HepG2 (cell line): ENCODE measurements around the gene ZFHX3. TPM values are rescaled to one million over a fixed set of nuclear protein-coding genes. Genes with fewer than 3 reads are reported as not detected.

Experiments
- CTCF ChIP-seq: sonication (generic); formaldehyde crosslinking; IDR thresholded peaks from 2 replicates; pipeline ENCODE4 v1.5.0; 2020; ENCODE audit warnings: mild to moderate bottlenecking, missing genetic modification reagents, moderate library complexity
- DMTF1 ChIP-seq: sonication (generic); formaldehyde crosslinking; IDR thresholded peaks from 2 replicates; pipeline ENCODE4 v1.4.0; 2020; ENCODE audit warnings: mild to moderate bottlenecking, missing genetic modification reagents
- DPF2 ChIP-seq: sonication (generic); formaldehyde crosslinking; IDR thresholded peaks from 2 replicates; pipeline ENCODE4 v1.4.0; 2020; ENCODE audit warnings: mild to moderate bottlenecking, low read depth, missing genetic modification reagents, borderline replicate concordance
- HNF4A ChIP-seq: sonication (generic); formaldehyde crosslinking; IDR thresholded peaks from 2 replicates; pipeline ENCODE4 v1.4.0; 2020; ENCODE audit warnings: missing genetic modification reagents
- LBX2 ChIP-seq: sonication (generic); formaldehyde crosslinking; IDR thresholded peaks from 2 replicates; pipeline ENCODE4 v1.5.0; 2020; ENCODE audit warnings: missing genetic modification reagents, mild to moderate bottlenecking, borderline replicate concordance
- NAIF1 ChIP-seq: sonication (generic); formaldehyde crosslinking; IDR thresholded peaks from 2 replicates; pipeline ENCODE4 v1.5.0; 2020; ENCODE audit warnings: mild to moderate bottlenecking, missing genetic modification reagents, borderline replicate concordance
- NCOA2 ChIP-seq: sonication (generic); formaldehyde crosslinking; IDR thresholded peaks from 2 replicates; pipeline ENCODE4 v1.8.0; 2022; ENCODE audit warnings: inconsistent platforms
- NCOA5 ChIP-seq: sonication (generic); formaldehyde crosslinking; IDR thresholded peaks from 2 replicates; pipeline ENCODE4 v1.4.0; 2020; ENCODE audit warnings: missing genetic modification reagents
- PHF21A ChIP-seq: sonication (generic); formaldehyde crosslinking; IDR thresholded peaks from 2 replicates; pipeline ENCODE4 v1.5.0; 2020; ENCODE audit warnings: mild to moderate bottlenecking, missing genetic modification reagents
- PRDM10 ChIP-seq: sonication (generic); formaldehyde crosslinking; IDR thresholded peaks from 2 replicates; pipeline ENCODE4 v1.4.0; 2020; ENCODE audit warnings: low read depth, missing genetic modification reagents
- RNF2 ChIP-seq: fragments of 450-650 bp; conservative IDR thresholded peaks from 2 replicates; pipeline ENCODE4 v1.6.1; 2016; ENCODE audit warnings: low read depth
- SP2 ChIP-seq: sonication (generic); formaldehyde crosslinking; IDR thresholded peaks from 2 replicates; pipeline ENCODE4 v1.5.1; 2020; ENCODE audit warnings: mild to moderate bottlenecking, missing genetic modification reagents
- STAT5B ChIP-seq: sonication (generic); formaldehyde crosslinking; IDR thresholded peaks from 2 replicates; pipeline ENCODE4 v1.4.0; 2020; ENCODE audit warnings: missing genetic modification reagents
- TEF ChIP-seq: sonication (generic); formaldehyde crosslinking; IDR thresholded peaks from 2 replicates; pipeline ENCODE4 v1.5.0; 2020; ENCODE audit warnings: missing genetic modification reagents
- TFE3 ChIP-seq: IDR thresholded peaks from 2 replicates; pipeline ENCODE4 v1.6.1; 2016
- ZFP1 ChIP-seq: IDR thresholded peaks from 2 replicates; pipeline ENCODE4 v1.6.1; 2016
- ZNF264 ChIP-seq: sonication (generic); formaldehyde crosslinking; IDR thresholded peaks from 2 replicates; pipeline ENCODE4 v1.4.0; 2020; ENCODE audit warnings: missing genetic modification reagents
- ZNF44 ChIP-seq: sonication (generic); formaldehyde crosslinking; IDR thresholded peaks from 2 replicates; pipeline ENCODE4 v1.5.1; 2020; ENCODE audit warnings: mild to moderate bottlenecking, missing genetic modification reagents
- ZNF552 ChIP-seq: sonication (generic); formaldehyde crosslinking; IDR thresholded peaks from 2 replicates; pipeline ENCODE4 v1.9.0; 2022; ENCODE audit warnings: missing genetic modification reagents, mild to moderate bottlenecking, borderline replicate concordance
- polyA plus RNA-seq, 8 experiments: library from polyadenylated mRNA; depleted of rRNA in 3 of 8; stranded (reverse) in 7 of 8; unstranded in 1 of 8; fragments of >200 nt; fragmentation: Illumina TruSeq in 4 of 8; extraction: Trizol in 4 of 8; gene quantifications; 2 replicates each; pipeline versions ENCODE4 v1.2.1 to v1.2.3, GENCODE V29; 2011 to 2016; ENCODE audit warnings: low read depth in 4 of 8, missing spikeins in 1 of 8, mixed read lengths in 1 of 8; ENCODE audit not compliant: insufficient read depth in 1 of 8
- total RNA-seq, 5 experiments: library from RNA; depleted of rRNA; stranded (reverse); fragments of >200 nt; fragmentation: Illumina TruSeq; extraction: Trizol; gene quantifications; 2 replicates each; pipeline ENCODE4 v1.2.3, GENCODE V29; 2016; ENCODE audit warnings: low read depth in 1 of 5

Gene ZFHX3
- total and polyA plus RNA-seq, 2 of the 13 experiments (the other 11 are each of a cell fraction or from before 2014, with no cell fraction given): 5.0 to 6.0 TPM

- TF ChIP-seq DMTF1 (CRISPR knock-in tag) (no peak), TFE3 (CRISPR knock-in tag) (peak; percentile 97), CTCF (CRISPR knock-in tag) (peak; percentile 26; the same call in 1 of the 2 replicates), LBX2 (CRISPR knock-in tag) (no peak), PRDM10 (CRISPR knock-in tag) (no peak), DPF2 (CRISPR knock-in tag) (peak; percentile 62), NAIF1 (CRISPR knock-in tag) (peak; percentile 84), RNF2 (no peak), HNF4A (CRISPR knock-in tag) (peak; percentile 71), TEF (CRISPR knock-in tag) (peak; percentile 74; the same call in 1 of the 2 replicates), PHF21A (CRISPR knock-in tag) (peak; percentile 99), STAT5B (CRISPR knock-in tag) (no peak), ZNF264 (0 out of 2 replicates have a peak, but pooled peaks have one; percentile 40), NCOA5 (no peak; the same call in 1 of the 2 replicates), ZNF44 (CRISPR knock-in tag) (0 out of 2 replicates have a peak, but pooled peaks have one; percentile 71), ZFP1 (peak; percentile 63; the same call in 1 of the 2 replicates), NCOA2 (CRISPR knock-in tag) (peak; percentile 94), ZNF552 (peak; percentile 2; the same call in 1 of the 2 replicates), SP2 (CRISPR knock-in tag) (no peak)
Observed at GRCh38 chr16:72924927-72925630, 122.8 kb downstream of the ZFHX3 start (continued).
